ENCODE measurements around the gene APBA1. TPM values are rescaled to one million over a fixed set of nuclear protein-coding genes. Genes with fewer than 3 reads are reported as not detected.
"Not testable (repeated sequence)": the region's sequence is repeated elsewhere in the genome, so short reads cannot be mapped to it uniquely, and the experiment has no call there.

APBA1 gene
- total and polyA plus RNA-seq, 2 donors (not counting 1 experiment from before 2014, with no cell fraction given) = 0.01 to 0.05 TPM

DNA sequence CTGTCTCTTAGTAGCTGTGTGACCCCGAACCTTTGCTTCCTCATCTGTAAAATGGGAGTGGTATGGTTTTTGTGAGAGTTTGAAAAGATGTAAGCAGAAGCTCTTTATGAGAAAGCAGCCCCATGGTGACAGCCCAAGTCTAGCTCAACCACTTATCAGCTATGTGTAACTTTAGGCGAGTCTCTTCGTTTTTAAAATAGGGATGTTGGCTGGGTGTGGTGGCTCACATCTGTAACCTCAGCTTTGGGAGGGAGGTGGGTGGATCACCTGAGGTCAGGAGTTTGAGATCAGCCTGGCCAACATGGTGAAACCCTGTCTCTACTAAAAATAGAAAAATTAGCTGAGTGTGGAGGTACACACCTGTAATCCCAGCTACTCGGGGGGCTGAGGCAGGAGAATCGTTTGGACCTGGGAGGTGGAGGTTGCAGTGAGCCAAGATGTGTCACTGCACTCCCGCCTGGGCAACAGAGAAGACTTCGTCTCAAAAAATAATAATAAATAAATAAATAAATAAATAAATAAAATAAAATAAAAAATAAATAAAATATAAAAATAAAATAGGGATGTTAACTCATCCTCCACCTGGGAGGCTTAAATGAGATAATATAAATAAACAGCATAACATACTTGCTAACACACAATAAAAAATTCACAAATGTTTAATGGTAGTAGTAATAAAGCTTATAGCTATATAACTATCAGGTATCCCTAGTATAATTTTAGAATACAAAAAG lies 71.7 kb downstream of the APBA1 start:
- CTCF ChIA-PET = no interaction called here
- no peak overlapping the region for H3K4me3 ChIP-seq (ENCODE audit: control extremely low read depth in 1 of 5, extremely low read depth in 1 of 5, insufficient read depth in 1 of 5, low read depth in 2 of 5, low read length in 4 of 5)
- intact Hi-C loops (cut with micrococcal nuclease) = no loop called here
- H3K9me3 ChIP-seq (ENCODE audit: control extremely low read depth in 1 of 3, control insufficient read depth in 2 of 3, insufficient read depth in 1 of 3, low read length in 2 of 3) = no peaks in the 10 kb centered on the region
- TF ChIP-seq, protein P1, sequence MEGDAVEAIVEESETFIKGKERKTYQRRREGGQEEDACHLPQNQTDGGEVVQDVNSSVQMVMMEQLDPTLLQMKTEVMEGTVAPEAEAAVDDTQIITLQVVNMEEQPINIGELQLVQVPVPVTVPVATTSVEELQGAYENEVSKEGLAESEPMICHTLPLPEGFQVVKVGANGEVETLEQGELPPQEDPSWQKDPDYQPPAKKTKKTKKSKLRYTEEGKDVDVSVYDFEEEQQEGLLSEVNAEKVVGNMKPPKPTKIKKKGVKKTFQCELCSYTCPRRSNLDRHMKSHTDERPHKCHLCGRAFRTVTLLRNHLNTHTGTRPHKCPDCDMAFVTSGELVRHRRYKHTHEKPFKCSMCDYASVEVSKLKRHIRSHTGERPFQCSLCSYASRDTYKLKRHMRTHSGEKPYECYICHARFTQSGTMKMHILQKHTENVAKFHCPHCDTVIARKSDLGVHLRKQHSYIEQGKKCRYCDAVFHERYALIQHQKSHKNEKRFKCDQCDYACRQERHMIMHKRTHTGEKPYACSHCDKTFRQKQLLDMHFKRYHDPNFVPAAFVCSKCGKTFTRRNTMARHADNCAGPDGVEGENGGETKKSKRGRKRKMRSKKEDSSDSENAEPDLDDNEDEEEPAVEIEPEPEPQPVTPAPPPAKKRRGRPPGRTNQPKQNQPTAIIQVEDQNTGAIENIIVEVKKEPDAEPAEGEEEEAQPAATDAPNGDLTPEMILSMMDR (IDR thresholded peaks at IDR 0.05) = no peak
- no peak for TF ChIP-seq EZH2 (IDR thresholded peaks at IDR 0.05; ENCODE audit: borderline replicate concordance, insufficient read depth, low read depth, low read length, poor library complexity, severe bottlenecking)
- no peaks in the 10 kb centered on the region for H4K20me1 ChIP-seq (ENCODE audit: control insufficient read depth, insufficient read depth, low read length, poor library complexity, severe bottlenecking)
- H3K36me3 ChIP-seq (replicated peaks in 1 of 2; ENCODE audit: control extremely low read depth in 1 of 2, control insufficient read depth in 1 of 2, extremely low read depth in 1 of 2, insufficient read depth in 2 of 2, low read length in 1 of 2) = no peaks in the 10 kb centered on the region
- Mint-ChIP-seq H3K27me3 (no peaks in the 10 kb centered on the region), H3K4me3 (no peak overlapping the region), H3K9me3 (ENCODE audit: insufficient read depth) (no peaks in the 10 kb centered on the region), H3K4me1 (no peaks in the 10 kb centered on the region), H3K27ac (no peak overlapping the region)
- POLR2A ChIA-PET = no interaction called here
- DNase-seq = no peak
- ATAC-seq (ENCODE audit: low read depth) = no peak
- no peaks in the 10 kb centered on the region for H3K4me1 ChIP-seq (ENCODE audit: control insufficient read depth in 2 of 2, insufficient read depth in 2 of 2, low read length in 2 of 2)
- no peak overlapping the region for H2AFZ ChIP-seq (ENCODE audit: insufficient read depth, low read depth, low read length, poor library complexity, severe bottlenecking)
- H3K27me3 ChIP-seq (replicated peaks in 1 of 4; ENCODE audit: control extremely low read depth in 1 of 4, control insufficient read depth in 3 of 4, insufficient read depth in 4 of 4, low read length in 3 of 4) = no peaks in the 10 kb centered on the region
- 83% methylated on average over 1 of the region's 7 CpGs for WGBS (ENCODE audit: insufficient coverage)
- H3K79me2 ChIP-seq (ENCODE audit: control insufficient read depth, insufficient read depth, low read length) = no peaks in the 10 kb centered on the region
- H3K9ac ChIP-seq (ENCODE audit: low read length) = no peak overlapping the region
- no peak overlapping the region for H3K4me2 ChIP-seq (replicated peaks; ENCODE audit: low read depth, low read length, poor library complexity, severe bottlenecking)
- no peak overlapping the region for H3K27ac ChIP-seq (ENCODE audit: low read length in 2 of 2)

DNA sequence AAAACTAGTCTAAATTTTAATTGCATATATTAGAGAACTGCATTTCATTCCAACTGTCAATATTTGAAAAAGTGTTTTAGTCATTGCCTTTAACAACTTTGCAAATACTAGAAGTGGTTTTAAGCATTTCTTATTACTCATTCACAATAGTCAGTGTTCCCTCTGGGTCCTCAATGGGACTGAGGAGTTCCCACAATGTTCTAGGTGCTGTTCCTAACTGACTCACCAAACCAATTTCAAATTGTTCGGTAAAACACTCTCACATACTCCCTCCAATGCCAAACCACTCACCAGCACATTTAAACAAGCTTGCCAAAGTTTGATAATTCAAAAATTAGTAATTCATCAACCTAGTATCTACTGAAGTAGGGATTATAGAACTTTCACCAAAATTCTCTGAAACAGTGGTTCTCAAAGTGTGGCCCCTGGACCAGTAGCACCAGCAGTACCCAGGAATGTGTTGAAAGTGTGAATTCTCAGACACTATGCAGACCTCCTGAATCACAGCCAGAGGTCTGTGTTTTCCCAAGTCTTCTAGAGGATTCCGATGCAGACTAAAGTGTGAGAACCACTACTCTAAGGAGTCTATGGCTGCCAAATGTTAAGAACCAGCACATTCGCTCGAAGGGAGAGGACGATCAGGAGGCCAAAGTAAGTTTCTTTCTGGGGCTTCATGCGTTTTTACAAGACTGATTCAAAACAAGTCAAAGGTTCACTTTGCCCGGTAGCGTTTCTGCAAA lies 72.8 kb downstream of the APBA1 start:
- 98% methylated on average over 8 of the region's 8 CpGs for WGBS (ENCODE audit: insufficient coverage)
- no peak for ATAC-seq (ENCODE audit: low read depth)
- Mint-ChIP-seq H3K9me3 (ENCODE audit: insufficient read depth) (no peaks in the 10 kb centered on the region), H3K4me1 (no peaks in the 10 kb centered on the region), H3K27ac (no peak overlapping the region), H3K27me3 (no peaks in the 10 kb centered on the region), H3K4me3 (no peak overlapping the region)
- intact Hi-C loops (cut with micrococcal nuclease) = no loop called here
- H3K9me3 ChIP-seq (ENCODE audit: control extremely low read depth in 1 of 3, control insufficient read depth in 2 of 3, insufficient read depth in 1 of 3, low read length in 2 of 3) = no peaks in the 10 kb centered on the region
- ChIA-PET POLR2A (no interaction called here), CTCF (no interaction called here)
- no peaks in the 10 kb centered on the region for H3K4me1 ChIP-seq (ENCODE audit: control insufficient read depth in 2 of 2, insufficient read depth in 2 of 2, low read length in 2 of 2)
- no peak overlapping the region for H3K9ac ChIP-seq (ENCODE audit: low read length)
- no peak overlapping the region for H2AFZ ChIP-seq (ENCODE audit: insufficient read depth, low read depth, low read length, poor library complexity, severe bottlenecking)
- no peaks in the 10 kb centered on the region for H3K36me3 ChIP-seq (replicated peaks in 1 of 2; ENCODE audit: control extremely low read depth in 1 of 2, control insufficient read depth in 1 of 2, extremely low read depth in 1 of 2, insufficient read depth in 2 of 2, low read length in 1 of 2)
- H4K20me1 ChIP-seq (ENCODE audit: control insufficient read depth, insufficient read depth, low read length, poor library complexity, severe bottlenecking) = no peaks in the 10 kb centered on the region
- DNase-seq = no peak
- H3K4me3 ChIP-seq (ENCODE audit: control extremely low read depth in 1 of 5, extremely low read depth in 1 of 5, insufficient read depth in 1 of 5, low read depth in 2 of 5, low read length in 4 of 5) = no peak overlapping the region
- no peak overlapping the region for H3K4me2 ChIP-seq (replicated peaks; ENCODE audit: low read depth, low read length, poor library complexity, severe bottlenecking)
- TF ChIP-seq, protein P1 (IDR thresholded peaks at IDR 0.05) = no peak
- no peak for TF ChIP-seq EZH2 (IDR thresholded peaks at IDR 0.05; ENCODE audit: borderline replicate concordance, insufficient read depth, low read depth, low read length, poor library complexity, severe bottlenecking)
- no peaks in the 10 kb centered on the region for H3K27me3 ChIP-seq (replicated peaks in 1 of 4; ENCODE audit: control extremely low read depth in 1 of 4, control insufficient read depth in 3 of 4, insufficient read depth in 4 of 4, low read length in 3 of 4)
- no peak overlapping the region for H3K27ac ChIP-seq (ENCODE audit: low read length in 2 of 2)
- H3K79me2 ChIP-seq (ENCODE audit: control insufficient read depth, insufficient read depth, low read length) = no peaks in the 10 kb centered on the region

DNA sequence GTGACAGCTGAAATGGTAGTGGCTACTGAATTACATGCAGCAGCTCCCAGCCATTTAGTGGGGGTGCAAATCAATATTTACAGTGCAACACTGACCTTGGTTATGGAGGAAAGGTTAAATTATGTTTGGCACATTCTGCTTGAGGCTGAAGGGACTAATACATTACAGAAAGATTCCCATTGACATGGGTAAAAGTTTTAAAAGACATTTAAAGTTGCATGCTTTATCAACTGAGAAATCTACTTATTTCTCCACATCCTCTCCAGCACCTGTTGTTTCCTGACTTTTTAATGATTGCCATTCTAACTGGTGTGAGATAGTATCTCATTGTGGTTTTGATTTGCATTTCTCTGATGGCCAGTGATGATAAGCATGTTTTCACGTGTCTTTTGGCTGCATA lies 75.3 kb downstream of the APBA1 start:
- H3K27ac ChIP-seq (ENCODE audit: low read length in 2 of 2); H3K4me3 Mint-ChIP-seq; H3K27me3 ChIP-seq (replicated peaks in 1 of 4; ENCODE audit: control extremely low read depth in 1 of 4, control insufficient read depth in 3 of 4, insufficient read depth in 4 of 4, low read length in 3 of 4); H3K4me3 ChIP-seq (ENCODE audit: control extremely low read depth in 1 of 5, extremely low read depth in 1 of 5, insufficient read depth in 1 of 5, low read depth in 2 of 5, low read length in 4 of 5); ATAC-seq (ENCODE audit: low read depth); DNase-seq; H3K9me3 ChIP-seq (ENCODE audit: control extremely low read depth in 1 of 3, control insufficient read depth in 2 of 3, insufficient read depth in 1 of 3, low read length in 2 of 3); H3K27me3 Mint-ChIP-seq; POLR2A ChIA-PET; intact Hi-C loops (cut with micrococcal nuclease); H2AFZ ChIP-seq (ENCODE audit: insufficient read depth, low read depth, low read length, poor library complexity, severe bottlenecking); H3K9me3 Mint-ChIP-seq (ENCODE audit: insufficient read depth); H3K4me2 ChIP-seq (replicated peaks; ENCODE audit: low read depth, low read length, poor library complexity, severe bottlenecking); H3K79me2 ChIP-seq (ENCODE audit: control insufficient read depth, insufficient read depth, low read length); H4K20me1 ChIP-seq (ENCODE audit: control insufficient read depth, insufficient read depth, low read length, poor library complexity, severe bottlenecking); H3K9ac ChIP-seq (ENCODE audit: low read length); H3K4me1 Mint-ChIP-seq; H3K4me1 ChIP-seq (ENCODE audit: control insufficient read depth in 2 of 2, insufficient read depth in 2 of 2, low read length in 2 of 2); H3K27ac Mint-ChIP-seq; H3K36me3 ChIP-seq (replicated peaks in 1 of 2; ENCODE audit: control extremely low read depth in 1 of 2, control insufficient read depth in 1 of 2, extremely low read depth in 1 of 2, insufficient read depth in 2 of 2, low read length in 1 of 2); CTCF ChIA-PET: not testable (repeated sequence)
- WGBS (ENCODE audit: insufficient coverage) = 0% methylated on average over 1 of the region's 1 CpG

Measured in B cell (primary cell).